MM.1S (cell line): ENCODE measurements around the gene RGS7.

ENCODE experiments used
- DNase-seq: peaks from one replicate; pipeline ENCODE4 v3.0.0-alpha.2; 2015
- H2AFZ ChIP-seq: fragments of 300-600 bp; sonication (generic); 2 replicates; pipeline ENCODE4 v1.6.0; 2016; ENCODE audit warnings: antibody characterized with exemption, low read length
- H3F3A ChIP-seq: fragments of 300-600 bp; sonication (generic); 2 replicates; pipeline ENCODE4 v1.6.1; 2016; ENCODE audit warnings: mild to moderate bottlenecking, antibody characterized with exemption, low read length, moderate library complexity, mixed read lengths; ENCODE audit not compliant: insufficient read depth
- H3K27ac ChIP-seq: fragments of 300-600 bp; sonication (generic); 2 replicates; pipeline ENCODE4 v1.5.1; 2016; ENCODE audit warnings: mild to moderate bottlenecking, low read length
- H3K27me3 ChIP-seq: fragments of 300-600 bp; sonication (generic); replicated peaks from 2 replicates; pipeline ENCODE4 v1.6.0; 2016; ENCODE audit warnings: low read length; ENCODE audit not compliant: insufficient read depth
- H3K36me3 ChIP-seq: fragments of 300-600 bp; sonication (generic); replicated peaks from 2 replicates; pipeline ENCODE4 v1.6.1; 2016; ENCODE audit warnings: mild to moderate bottlenecking, low read length, mixed read lengths; ENCODE audit not compliant: insufficient read depth
- H3K4me1 ChIP-seq: fragments of 300-600 bp; sonication (generic); 2 replicates; pipeline ENCODE4 v1.6.1; 2016; ENCODE audit warnings: low read length, mixed read lengths
- H3K4me2 ChIP-seq: fragments of 300-600 bp; sonication (generic); 2 replicates; pipeline ENCODE4 v1.6.0; 2016; ENCODE audit warnings: low read depth, low read length
- H3K4me3 ChIP-seq: fragments of 300-600 bp; sonication (generic); 2 replicates; pipeline ENCODE4 v1.5.1; 2016; ENCODE audit warnings: low read length, mixed read lengths
- H3K79me2 ChIP-seq: fragments of 300-600 bp; sonication (generic); 2 replicates; pipeline ENCODE4 v1.6.1; 2016; ENCODE audit warnings: mixed run types, low read length, mixed read lengths
- H3K9ac ChIP-seq: fragments of 300-600 bp; sonication (generic); 2 replicates; pipeline ENCODE4 v1.6.1; 2016; ENCODE audit warnings: low read length, mixed read lengths
- H3K9me2 ChIP-seq: fragments of 300-600 bp; sonication (generic); replicated peaks from 2 replicates; pipeline ENCODE4 v1.6.1; 2016; ENCODE audit warnings: mild to moderate bottlenecking, low read length, mixed read lengths; ENCODE audit not compliant: insufficient read depth
- H3K9me3 ChIP-seq: fragments of 300-600 bp; sonication (generic); replicated peaks from 2 replicates; pipeline ENCODE4 v1.6.1; 2016; ENCODE audit warnings: mild to moderate bottlenecking, low read length, mixed read lengths; ENCODE audit not compliant: insufficient read depth
- H4K20me1 ChIP-seq: fragments of 300-600 bp; sonication (generic); 2 replicates; pipeline ENCODE4 v1.6.1; 2016; ENCODE audit warnings: mild to moderate bottlenecking, low read length, moderate library complexity, mixed read lengths; ENCODE audit not compliant: insufficient read depth
- CTCF ChIP-seq: fragments of 300-600 bp; sonication (generic); IDR thresholded peaks from 2 replicates; pipeline ENCODE4 v1.5.1; 2016; ENCODE audit warnings: antibody characterized with exemption, low read length, mixed read lengths
- EZH2 ChIP-seq: fragments of 300-600 bp; sonication (generic); optimal IDR thresholded peaks from 2 replicates; pipeline ENCODE3; 2017; ENCODE audit warnings: low read depth, mild to moderate bottlenecking, antibody characterized with exemption, low read length, mixed read lengths
- EZH2phosphoT487 ChIP-seq: fragments of 300-600 bp; sonication (generic); IDR thresholded peaks from 2 replicates; pipeline ENCODE4 v1.6.1; 2018; ENCODE audit warnings: antibody characterized with exemption, low read length

RGS7 gene

GRCh38 chr1:241269116-241269515 lies 87.9 kb downstream of the RGS7 start:
- Histone ChIP-seq H3K27ac (no peak overlapping the region), H3K27me3 (no peaks in the 10 kb centered on the region), H3K4me2 (no peak overlapping the region), H3K9me3 (no peaks in the 10 kb centered on the region), H3F3A (no peaks in the 10 kb centered on the region), H4K20me1 (no peaks in the 10 kb centered on the region), H3K36me3 (no peaks in the 10 kb centered on the region), H2AFZ (no peak overlapping the region), H3K9ac (no peak overlapping the region), H3K4me3 (no peak overlapping the region), H3K9me2 (no peaks in the 10 kb centered on the region), H3K4me1 (no peaks in the 10 kb centered on the region), H3K79me2 (no peaks in the 10 kb centered on the region)
- TF ChIP-seq EZH2, result no peak
- peak; percentile 20; the same call in 1 of the 2 replicates for TF ChIP-seq CTCF
- DNase-seq, result no peak

- no peaks in the 10 kb centered on the region for H3K27me3 ChIP-seq
These were observed 90.9 kb downstream of the RGS7 start for GRCh38 chr1:241266121-241266520.

GRCh38 chr1:241265428-241265827 lies 91.6 kb downstream of the RGS7 start:
- no peaks in the 10 kb centered on the region for H3K9me2 ChIP-seq
- H3K9me3 ChIP-seq, result no peaks in the 10 kb centered on the region
- DNase-seq, result no peak
- TF ChIP-seq CTCF (no peak), EZH2phosphoT487 (no peak), EZH2 (no peak)
- no peaks in the 10 kb centered on the region for H3K27me3 ChIP-seq
- H3K36me3 ChIP-seq, result no peaks in the 10 kb centered on the region
- H3K27ac ChIP-seq, result no peak overlapping the region
- H3K4me1 ChIP-seq, result no peaks in the 10 kb centered on the region
- no peaks in the 10 kb centered on the region for H3F3A ChIP-seq
- no peak overlapping the region for H3K4me2 ChIP-seq
- H2AFZ ChIP-seq, result no peak overlapping the region
- H3K4me3 ChIP-seq, result no peak overlapping the region
- H3K9ac ChIP-seq, result no peak overlapping the region
- H4K20me1 ChIP-seq, result no peaks in the 10 kb centered on the region
- no peaks in the 10 kb centered on the region for H3K79me2 ChIP-seq

More at GRCh38 chr1:241266121-241266520, 90.9 kb downstream of the RGS7 start:
- no peaks in the 10 kb centered on the region for H3K79me2 ChIP-seq
- H3K9ac ChIP-seq, result no peak overlapping the region
- H4K20me1 ChIP-seq, result no peaks in the 10 kb centered on the region
- TF ChIP-seq EZH2, result no peak
- TF ChIP-seq CTCF, result no peak
- no peak for TF ChIP-seq EZH2phosphoT487
- DNase-seq, result no peak
- no peak overlapping the region for H2AFZ ChIP-seq
- H3K36me3 ChIP-seq, result no peaks in the 10 kb centered on the region
- no peak overlapping the region for H3K27ac ChIP-seq
- no peak overlapping the region for H3K4me2 ChIP-seq
- no peaks in the 10 kb centered on the region for H3K9me2 ChIP-seq
- H3K4me1 ChIP-seq, result no peaks in the 10 kb centered on the region
- no peaks in the 10 kb centered on the region for H3K9me3 ChIP-seq
- H3F3A ChIP-seq, result no peaks in the 10 kb centered on the region
- H3K4me3 ChIP-seq, result no peak overlapping the region

GRCh38 chr1:241263346-241263745 lies 93.7 kb downstream of the RGS7 start:
- Histone ChIP-seq H3F3A (no peaks in the 10 kb centered on the region), H3K4me2 (no peak overlapping the region), H3K27ac (no peak overlapping the region), H3K36me3 (no peaks in the 10 kb centered on the region), H2AFZ (no peak overlapping the region), H3K9ac (no peak overlapping the region), H3K4me1 (no peaks in the 10 kb centered on the region), H3K9me3 (no peaks in the 10 kb centered on the region), H3K79me2 (no peaks in the 10 kb centered on the region), H4K20me1 (no peaks in the 10 kb centered on the region), H3K27me3 (no peaks in the 10 kb centered on the region), H3K4me3 (no peak overlapping the region), H3K9me2 (no peaks in the 10 kb centered on the region)
- TF ChIP-seq EZH2phosphoT487 (no peak), EZH2 (no peak), CTCF (no peak)
- DNase-seq, result no peak
